ENCODE results near the gene HEMGN.

GRCh38 chr9:97963232-97963631 is 25.3 kb upstream of the HEMGN start:
- TF ChIP-seq, protein P1, sequence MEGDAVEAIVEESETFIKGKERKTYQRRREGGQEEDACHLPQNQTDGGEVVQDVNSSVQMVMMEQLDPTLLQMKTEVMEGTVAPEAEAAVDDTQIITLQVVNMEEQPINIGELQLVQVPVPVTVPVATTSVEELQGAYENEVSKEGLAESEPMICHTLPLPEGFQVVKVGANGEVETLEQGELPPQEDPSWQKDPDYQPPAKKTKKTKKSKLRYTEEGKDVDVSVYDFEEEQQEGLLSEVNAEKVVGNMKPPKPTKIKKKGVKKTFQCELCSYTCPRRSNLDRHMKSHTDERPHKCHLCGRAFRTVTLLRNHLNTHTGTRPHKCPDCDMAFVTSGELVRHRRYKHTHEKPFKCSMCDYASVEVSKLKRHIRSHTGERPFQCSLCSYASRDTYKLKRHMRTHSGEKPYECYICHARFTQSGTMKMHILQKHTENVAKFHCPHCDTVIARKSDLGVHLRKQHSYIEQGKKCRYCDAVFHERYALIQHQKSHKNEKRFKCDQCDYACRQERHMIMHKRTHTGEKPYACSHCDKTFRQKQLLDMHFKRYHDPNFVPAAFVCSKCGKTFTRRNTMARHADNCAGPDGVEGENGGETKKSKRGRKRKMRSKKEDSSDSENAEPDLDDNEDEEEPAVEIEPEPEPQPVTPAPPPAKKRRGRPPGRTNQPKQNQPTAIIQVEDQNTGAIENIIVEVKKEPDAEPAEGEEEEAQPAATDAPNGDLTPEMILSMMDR (IDR thresholded peaks at IDR 0.05): no peak
- TF ChIP-seq POLR2A (IDR thresholded peaks at IDR 0.05) (no peak), POLR2AphosphoS5 (IDR thresholded peaks at IDR 0.05) (no peak)
